DLD1 (cell line): ENCODE data around the gene NR5A1.

ENCODE experiments used
- in situ Hi-C: cut with HindIII; loops from 2 replicates; pipeline ENCODE4 v1.10.0; 2017; ENCODE audit warnings: low sequenced_read_pairs

Gene NR5A1

DNA sequence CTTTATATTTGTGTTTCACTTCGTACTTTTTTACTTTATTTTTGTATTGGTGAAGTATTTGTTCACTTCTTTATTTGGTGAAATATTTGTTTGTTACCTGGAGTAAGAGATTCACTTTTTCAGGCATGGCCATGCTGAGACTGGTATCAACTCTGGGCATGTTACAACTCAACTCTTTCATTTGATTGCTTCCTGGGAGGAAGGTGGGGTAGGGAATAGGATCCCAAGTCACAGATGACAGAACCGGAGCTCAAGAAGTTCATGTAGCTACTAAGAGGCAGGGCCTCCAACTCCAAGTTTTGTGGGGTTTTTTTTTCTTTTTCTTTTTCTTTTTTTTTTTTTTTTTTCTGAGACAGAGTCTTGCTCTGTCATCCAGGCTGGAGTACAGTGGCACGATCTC is 63.0 kb downstream of the NR5A1 start:
- in situ Hi-C loops: no loop called here

DNA sequence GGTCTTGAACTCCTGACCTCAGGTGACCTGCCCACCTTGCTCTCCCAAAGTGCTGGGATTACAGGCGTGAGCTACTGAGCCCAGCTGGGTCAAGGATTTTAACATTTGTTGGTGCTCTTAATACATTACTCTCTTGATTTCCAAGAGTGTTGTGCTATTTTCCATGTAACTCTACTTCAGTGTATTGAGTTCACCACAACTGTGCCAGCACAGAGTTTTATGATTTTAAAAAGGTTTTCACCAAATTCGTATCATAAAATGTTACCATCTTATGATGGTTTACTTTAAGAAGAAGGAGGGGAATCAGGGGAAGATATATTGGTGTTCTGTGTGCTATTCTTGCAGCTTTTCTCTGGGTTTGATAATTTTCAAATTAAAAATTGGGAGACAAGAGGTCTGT is 63.6 kb downstream of the NR5A1 start:
- in situ Hi-C loops: no loop called here

DNA sequence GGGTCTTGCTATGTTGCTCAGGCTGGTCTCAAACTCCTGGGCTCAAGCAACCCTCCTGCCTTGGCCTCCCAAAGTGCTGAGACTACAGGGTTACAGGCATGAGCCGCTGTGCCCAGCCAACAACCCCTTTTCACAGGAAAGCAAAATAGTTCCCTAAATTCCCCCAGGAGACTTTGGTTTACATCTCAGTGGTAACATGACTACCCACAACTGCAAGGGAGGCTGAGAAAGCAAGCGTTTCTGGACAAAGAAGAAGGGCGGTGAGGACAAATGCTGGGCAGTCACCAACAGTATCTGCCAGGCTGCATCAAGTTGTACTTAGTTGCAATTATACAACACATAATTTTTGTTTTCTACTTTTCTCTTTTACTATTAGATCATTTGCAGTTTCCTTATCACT is 64.4 kb downstream of the NR5A1 start:
- in situ Hi-C loops: no loop called here

DNA sequence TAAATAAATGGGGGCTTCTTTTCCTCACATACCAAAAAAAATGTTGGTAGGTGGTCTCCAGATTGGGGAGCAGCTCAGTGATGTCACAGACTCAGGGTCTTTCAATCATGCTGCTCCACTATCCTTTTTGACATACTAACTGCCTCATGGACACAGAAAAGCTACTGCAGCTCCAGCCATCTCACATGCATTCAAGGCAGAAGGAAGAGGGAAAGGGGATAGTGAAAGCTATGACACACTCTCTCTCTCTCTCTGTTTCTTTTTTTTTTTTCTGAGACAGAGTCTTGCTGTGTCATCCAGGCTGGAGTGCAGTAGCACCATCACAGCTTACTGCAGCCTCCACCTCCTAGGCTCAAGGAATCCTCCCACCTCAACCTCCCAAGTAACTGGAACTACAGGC is 64.8 kb downstream of the NR5A1 start:
- in situ Hi-C loops: no loop called here

DNA sequence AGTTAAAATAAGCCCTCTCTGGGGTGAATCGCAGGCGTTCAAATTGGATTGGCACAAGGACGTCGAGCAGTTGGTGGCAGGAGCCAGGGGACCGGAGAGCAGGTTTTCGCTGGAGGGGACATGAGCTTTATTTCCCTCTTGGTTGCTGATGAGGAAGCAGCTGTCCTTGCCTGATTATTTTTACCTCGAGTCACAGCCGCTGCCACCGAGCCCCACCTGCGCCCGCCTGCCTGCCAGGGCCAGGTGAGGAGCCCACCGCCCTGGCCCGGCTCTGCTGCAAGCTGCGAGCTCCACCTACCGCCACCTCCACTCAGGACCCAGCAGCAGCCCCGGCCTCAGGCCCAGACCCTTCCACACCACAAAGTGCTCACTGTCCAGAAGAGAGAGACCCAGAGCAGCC is 65.9 kb downstream of the NR5A1 start:
- in situ Hi-C loops: no loop called here

DNA sequence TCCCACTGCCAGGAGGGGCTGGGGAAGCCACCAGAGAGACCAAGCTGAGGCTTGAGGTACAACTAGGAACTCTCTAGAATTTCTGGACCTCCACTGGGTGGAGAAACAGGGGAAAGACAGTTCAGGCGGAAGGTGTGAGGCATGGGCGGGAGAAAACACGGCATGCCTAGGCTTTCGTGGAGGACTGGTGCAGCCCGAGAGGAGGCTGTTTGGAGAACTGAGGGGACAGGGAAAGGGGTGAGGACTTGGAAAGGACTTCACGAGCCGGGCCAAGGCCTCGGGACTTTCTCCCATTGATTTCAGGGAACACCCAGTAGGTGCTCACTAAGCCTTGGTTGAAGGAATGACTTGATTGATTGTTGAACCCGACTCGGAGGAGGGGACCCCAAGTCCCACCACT is 66.4 kb downstream of the NR5A1 start:
- in situ Hi-C loops: no loop called here

DNA sequence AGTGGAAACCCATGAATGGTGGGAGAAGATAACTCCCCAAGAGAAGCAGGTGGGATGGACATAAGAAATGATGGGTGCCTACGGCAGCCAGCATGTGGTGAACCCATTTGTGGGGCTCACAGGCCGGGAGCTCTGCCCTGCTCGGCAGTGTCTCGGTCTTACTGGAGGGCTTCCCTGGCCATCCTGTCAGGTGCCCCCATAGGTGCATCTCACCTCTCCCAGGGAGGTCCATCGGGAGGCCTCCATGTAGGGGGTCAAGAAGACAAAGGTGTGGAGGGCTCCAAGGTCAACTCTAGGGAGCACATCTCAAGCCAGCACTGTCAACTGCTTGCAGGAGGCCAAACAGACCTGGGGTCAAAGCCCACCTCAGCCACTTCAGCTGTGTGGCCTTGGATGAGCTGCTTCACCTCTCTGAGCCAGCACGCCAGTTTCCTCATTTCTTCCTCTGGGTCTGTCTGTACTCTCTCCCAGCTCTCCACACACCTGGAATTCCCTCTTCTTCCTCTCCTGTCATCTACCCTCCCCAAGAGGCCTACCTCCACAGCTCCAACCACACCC is 67.4 kb downstream of the NR5A1 start:
- in situ Hi-C loops: no loop called here

DNA sequence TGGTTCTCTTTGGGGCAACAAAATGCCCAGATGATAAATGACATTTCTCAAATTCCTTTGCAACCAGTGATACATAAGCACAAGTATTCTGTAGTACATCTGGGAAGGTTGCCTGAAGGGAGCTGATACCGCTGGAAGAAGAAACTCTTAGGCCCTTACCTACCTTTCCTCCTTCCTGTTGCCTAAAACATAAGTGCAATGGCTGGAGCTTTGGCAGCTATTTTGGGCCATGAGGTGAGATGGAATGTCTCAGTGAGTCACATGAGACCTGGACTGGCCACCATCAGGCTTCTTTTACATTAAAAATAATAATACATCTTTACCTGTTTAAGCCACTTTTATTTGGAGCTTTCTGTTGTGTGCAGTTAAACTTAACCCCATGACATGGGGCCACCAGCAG is 68.1 kb downstream of the NR5A1 start:
- in situ Hi-C loops: no loop called here

DNA sequence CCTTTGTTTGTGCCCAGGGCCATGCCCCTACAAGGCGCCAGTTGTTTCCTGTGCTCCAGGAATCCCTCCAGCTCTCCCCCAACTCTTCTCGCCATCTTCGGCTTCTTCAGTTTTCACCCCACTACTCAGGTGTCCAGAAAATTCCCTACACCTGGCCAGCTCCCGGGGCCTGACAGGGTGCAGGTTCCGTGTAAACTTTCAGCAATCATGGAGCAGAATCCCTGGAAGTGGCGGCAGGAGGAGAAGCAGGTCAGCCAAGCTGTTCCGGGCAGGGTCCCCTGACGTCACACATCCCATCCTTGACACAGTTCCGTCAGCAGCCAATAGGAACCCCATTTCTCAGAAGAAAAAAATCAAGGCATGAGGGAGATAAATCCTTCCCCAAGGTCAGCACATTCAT is 69.1 kb downstream of the NR5A1 start:
- in situ Hi-C loops: no loop called here

DNA sequence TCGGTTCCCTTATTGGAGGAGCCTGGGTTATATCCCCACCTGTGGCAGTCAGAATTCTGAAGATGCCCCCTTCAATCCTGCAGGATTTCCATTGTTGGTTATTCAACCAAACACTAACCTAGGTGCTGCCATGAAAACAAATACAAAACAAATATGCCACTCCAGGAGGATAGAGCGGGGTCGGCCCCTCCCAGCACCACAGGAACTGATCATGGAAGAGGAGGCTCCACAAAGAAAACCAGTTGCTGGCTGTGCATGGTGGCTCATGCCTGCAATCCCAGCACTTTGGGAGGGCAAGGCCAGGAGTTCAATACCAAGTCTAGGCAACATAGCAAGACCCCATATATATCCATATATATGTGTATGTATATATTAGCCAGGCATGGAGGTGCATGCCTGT is 70.1 kb downstream of the NR5A1 start:
- in situ Hi-C loops: no loop called here

DNA sequence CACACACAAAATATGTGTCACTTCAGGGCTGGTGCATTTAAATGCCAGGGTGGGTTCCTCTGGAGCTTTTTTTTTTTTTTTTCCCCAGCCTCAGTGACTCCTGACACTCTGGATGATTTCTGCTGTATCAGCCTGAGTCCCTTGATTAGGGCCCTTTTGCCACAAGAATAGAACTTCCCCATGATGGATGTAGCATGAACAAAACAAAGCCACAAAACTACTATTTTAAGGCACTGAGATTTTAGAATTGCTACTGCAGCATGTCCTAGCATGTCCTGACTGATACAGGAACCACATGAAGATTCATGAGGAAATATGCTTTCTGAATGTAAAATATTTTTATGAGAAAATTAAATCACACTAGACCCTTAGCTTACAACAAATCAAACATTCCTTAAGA is 70.9 kb downstream of the NR5A1 start:
- in situ Hi-C loops: no loop called here
